ENCODE measurements around the gene ETS2.

ETS2 gene

DNA sequence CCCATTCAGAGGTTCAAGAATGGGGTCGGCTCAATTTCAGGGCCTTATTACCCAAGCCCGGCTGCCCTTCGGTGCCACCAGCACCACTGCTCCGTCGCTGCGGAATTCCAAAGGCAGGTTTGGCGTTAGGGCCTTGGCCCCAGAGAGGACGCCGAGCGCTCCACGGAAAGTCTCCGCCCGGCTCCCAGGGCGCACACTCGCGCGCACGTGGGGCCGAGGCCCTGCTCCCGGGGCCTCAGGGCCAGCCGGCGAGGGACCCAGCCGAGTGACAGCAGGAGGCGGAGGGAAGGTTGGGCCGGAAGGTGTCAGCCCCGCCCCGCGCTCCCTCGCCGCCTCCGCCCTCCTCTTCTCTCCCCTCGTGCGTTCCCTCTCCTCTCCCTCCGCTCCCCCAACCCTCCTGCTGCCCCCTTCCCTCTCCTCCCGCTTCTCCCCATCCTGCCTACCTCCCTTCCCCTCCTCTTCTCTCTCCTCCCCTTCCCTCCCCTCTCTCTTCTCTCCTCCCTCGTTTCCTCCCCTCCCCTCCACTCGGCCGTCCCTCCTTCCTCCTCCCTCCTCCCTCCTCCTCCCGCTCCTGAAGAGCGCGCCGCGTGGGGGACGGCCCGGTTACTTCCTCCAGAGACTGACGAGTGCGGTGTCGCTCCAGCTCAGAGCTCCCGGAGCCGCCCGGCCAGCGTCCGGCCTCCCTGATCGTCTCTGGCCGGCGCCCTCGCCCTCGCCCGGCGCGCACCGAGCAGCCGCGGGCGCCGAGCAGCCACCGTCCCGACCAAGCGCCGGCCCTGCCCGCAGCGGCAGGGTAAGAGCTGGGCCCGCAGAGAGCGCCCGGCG lies at the start of gene ETS2:
Gene ETS2 (plus strand): TSS at position 602 of the 825 bp plus-strand sequence. CDS start 4,106 bp downstream, outside the sequence.
- peak; percentile 94 for DNase-seq

DNA sequence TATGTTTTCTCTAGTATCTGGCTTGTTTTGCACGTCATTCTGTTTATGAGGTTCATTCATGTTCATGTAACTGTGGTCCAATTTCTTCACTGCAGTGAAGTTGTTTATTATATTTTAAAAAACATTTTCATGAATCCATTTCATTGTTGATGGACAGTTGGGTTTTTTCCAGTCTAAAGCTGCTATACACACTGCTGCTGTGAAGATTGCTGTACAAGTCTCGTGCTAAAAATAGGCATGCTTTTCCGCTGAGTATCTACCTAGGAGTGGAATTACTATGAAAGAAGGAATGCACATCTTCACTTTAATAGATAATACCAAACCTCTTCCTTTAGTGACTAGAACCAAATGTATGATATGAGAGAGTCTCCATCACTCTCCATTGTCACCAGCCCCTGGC lies 49.0 kb upstream of the ETS2 start:
- no peak for DNase-seq

DNA sequence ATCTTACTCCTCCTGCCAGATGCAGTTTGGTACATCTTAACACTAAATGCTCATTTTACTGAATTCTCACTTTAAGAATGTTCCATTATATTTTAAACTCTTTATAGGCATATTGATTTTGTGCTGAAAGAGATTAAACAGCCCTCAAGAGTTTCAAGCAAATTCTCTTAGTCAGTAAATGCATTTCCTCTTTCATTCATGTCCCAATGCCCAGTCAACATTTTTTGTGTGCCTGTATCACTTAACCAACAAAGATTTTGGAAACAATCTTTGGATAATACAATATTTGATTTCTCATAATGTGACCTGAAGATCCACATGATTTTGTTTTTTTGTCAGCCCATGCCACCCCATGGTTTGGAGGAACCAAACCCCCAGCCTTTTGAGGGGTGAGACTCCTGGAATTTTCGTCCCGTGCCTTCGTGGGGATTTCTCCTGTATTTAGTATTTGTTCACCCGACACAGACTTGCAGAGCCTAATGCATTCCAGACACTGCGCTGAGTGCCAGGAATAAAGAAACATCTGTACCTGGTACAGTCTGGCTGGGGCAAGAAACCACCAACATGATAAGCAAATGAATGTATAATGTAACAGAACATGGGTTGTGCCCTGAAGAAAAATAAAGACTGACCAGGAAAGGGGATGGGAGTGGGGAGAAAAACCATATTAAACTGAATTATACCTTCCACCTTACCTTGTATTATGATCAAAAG lies 47.1 kb upstream of the ETS2 start:
- no peak for DNase-seq

DNA sequence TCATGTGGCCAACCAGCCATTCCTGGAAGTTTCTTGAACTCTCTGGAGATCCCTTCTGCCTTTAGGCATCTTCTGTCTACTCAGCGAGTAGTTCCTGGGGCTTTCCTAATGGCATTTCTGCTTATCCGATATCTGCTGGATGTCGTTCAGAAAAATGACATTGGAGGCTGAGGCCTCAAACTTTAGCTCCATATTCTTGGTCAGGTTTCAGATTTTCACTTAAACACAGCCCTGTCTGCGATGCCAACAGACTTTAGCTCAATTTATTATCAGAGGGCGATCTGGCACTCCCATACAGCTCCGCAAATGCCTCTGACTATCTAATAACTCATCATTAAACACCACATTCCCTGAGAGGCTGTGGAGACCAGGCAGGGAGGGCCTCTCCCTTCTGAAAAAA lies 46.3 kb upstream of the ETS2 start:
- no peak for DNase-seq

DNA sequence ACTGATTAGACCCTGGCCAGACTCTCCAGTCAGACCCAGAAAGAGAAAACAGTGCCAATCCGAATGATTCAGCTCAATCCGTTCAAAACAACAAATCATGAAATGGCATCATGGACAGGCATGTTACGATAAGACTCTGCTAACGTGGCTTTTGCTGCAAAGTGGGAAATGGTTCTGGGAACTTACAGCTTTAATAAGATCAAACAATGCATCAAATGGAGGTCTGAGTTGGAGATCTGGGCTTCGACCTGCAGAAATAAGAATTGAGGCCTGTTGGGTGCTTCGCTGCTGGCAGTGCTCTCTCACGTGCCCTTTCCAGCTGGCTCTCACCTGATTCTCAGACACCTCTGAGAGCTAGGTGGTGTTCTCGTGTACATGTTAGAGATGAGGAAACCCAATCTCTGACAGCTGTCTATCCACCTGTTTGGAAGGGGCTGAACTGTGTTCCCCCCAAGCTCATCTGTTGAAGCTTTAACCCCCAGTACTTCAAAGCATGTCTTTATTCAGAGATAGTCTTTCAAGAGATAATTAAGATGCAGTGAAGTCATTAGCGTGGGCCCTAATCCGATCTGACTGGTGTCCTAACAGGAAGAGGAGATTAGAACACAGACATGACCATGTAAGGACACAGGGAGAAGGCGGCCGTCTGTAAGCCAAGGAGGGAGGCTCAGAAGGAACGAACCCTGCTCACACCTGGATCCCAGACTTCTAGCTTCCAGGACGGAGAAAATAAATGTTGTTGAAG lies 45.5 kb upstream of the ETS2 start:
- no peak for DNase-seq

DNA sequence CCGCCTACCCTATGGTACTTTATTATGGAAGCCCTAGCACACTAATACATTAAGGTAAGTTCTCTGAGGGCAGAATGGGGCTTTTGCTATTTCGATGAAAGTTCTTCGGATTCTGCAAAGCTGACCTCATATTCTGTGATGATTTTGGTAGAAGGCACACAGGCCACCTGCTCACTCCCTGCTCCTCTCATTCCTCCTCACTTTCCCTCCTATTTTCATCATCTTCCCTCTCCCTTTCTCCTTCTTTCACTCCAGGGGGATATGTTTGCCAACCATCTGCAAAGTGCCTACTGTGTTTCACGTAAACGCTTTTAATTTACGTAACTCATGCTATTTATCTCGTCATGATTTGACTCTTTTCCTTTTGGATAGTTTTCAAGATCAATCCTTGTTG lies 45.0 kb upstream of the ETS2 start:
- DNase-seq, result no peak

DNA sequence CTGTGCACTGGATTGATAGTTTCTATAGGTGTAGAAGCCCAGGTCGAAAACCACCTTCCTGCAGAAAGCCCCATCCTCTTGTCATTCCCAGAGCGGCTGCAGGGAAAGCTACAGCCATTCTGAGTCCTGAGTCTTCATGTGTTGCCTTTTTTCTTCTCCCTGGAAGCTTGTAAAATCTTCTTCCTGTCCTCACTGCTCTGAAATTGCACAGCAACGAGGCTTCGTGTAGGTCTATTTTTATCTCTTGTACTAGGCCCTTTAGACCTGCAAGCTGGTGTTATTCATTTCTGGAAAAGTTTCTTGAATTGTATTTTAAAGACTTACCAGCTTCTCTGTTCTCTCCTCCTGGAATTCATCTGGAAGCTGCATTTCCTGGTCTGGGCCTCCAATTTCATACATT lies 44.2 kb upstream of the ETS2 start:
- DNase-seq, result no peak

DNA sequence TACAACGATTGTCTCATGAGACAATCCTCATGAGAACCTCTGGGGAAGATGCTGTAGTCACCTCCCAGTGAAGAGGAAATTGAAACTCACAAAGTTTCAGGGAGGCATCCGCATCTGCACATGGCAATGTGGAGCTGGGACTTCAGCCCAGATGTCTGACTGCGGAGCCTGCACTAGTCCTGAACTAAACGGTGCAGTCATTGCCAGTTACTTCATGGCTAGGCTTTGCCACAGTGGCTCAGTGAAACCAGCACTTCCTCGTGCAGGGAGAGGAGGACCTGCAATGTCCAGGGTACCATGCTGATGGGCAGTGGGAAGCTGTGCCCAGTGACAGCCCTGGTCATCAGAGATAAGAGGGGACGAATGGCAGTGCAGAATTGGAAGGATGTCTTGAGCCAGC lies 40.7 kb upstream of the ETS2 start:
- DNase-seq, result no peak

DNA sequence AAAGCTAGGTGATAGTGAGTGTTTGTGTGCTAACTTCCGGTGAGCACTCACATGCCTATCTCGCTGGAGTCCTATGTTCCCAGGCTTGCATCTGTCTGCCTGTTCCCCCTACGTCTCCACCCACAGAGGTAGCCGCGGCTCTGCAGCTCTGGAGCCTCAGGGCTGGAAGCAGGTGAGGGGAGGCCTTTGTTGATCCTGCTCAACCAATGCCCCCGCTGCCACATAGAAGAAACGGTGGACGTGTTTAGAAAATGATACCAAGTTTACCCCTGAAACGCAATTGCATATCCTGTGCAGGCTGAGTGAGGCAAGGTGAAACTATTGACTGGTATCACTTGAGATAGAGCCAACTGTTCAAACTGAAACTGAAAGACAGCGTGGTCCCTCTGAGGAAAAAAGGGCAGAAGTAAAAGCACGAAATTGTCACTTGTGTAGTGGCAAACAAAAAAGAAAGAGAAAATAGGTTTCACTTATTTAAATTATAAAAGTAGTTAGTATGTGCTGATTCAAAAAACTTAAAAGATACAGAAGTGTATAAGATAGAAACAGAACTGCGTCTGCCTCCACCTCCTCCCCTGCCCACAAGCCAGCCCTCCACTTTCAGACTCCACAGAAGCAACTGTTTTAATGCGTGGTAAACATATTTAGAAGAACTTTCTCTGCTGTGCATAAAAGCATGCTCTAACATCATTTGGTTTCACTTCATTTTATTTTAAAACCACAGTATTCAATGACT lies 38.6 kb upstream of the ETS2 start:
- peak; percentile 84 for DNase-seq

DNA sequence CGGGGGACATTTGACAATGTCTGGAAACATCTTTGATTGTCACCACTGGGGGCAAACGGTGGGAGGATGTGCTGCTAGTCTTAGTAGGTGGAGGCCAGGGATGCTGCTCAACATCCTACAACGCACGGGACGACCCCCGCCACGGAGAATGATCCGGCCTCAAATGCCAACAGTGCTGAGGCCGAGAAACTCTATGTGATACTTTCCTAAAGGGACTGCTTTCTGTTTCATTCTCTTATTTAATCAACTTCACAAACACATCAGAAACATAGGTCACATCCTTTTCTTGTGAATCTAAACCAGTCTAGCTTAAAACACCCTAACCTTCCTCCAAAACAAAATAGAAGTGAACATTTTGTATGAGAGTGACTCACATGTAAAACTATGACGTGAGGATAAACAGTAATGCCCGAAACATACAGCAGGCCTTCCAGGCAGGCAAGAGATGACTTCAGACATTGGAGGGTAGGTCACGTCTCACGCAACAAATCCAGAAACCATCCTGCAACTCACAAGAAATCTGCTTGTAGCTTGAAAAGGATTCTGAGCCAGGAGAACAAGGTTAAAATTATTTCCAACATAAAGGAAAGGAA lies 37.2 kb upstream of the ETS2 start:
- DNase-seq, result no peak

DNA sequence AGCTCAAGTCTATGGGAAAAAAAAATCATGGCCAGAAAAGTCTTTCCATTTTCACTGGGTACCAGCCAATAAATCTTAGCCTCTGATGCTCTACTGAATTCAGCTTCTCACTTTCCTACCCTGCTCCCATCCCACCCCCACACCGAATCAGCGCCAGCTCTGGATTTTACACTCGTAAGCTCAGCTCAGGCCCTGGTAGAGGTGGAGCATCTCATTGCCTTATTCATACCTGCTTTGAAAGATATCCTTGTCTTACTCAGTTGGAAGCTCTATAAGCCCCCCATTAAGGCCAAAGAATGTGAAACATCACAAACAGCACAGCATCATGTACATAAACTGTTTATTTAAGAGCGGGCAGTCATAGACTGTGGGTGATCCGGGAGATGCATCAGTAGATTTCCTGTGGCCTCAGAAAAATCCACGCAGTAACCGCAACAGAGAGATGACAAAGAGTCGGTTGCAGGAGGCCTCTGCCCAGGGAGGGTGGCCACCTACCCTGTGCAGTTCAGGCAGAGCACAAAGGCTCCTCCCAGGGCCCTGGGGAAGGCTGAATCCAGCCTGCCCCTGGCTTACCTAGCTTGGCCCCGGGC lies 36.4 kb upstream of the ETS2 start:
- DNase-seq, result peak; percentile 30

DNA sequence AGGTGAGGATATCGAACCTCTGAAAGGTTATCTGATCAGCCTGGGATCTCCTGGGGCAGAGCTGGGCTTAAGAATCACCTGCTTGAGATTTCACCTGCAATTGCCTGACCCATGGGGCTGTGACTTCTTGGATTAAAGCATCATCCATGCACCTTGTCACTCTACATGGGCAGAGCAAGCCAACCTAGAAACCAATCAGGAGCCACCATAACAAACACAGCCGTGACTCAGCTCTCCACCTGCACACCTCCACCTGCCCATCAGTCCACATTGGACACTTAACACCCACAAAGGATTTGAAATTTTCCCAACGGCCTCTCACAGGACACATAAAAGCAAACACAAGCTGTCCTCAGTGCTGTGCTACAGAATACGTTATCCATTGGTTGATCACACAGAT lies 35.1 kb upstream of the ETS2 start:
- peak; percentile 62 for DNase-seq

DNA sequence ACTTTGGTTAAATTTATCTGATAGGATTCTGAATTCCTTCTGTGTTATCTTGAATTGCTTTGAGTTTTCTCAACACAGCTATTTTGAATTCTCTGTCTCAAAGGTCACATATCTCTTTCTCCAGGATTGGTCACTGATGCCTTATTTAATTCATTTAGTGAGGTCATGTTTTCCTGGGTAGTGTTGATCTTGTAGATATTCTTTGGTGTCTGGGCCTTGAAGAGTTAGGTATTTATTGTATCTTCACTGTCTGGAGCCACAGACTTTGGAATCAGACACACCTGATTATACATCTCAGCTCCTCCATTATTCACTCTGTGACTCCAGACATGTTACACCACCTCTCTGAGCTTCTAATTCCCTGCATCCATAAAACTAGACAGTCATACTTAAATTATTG lies 34.2 kb upstream of the ETS2 start:
- no peak for DNase-seq

DNA sequence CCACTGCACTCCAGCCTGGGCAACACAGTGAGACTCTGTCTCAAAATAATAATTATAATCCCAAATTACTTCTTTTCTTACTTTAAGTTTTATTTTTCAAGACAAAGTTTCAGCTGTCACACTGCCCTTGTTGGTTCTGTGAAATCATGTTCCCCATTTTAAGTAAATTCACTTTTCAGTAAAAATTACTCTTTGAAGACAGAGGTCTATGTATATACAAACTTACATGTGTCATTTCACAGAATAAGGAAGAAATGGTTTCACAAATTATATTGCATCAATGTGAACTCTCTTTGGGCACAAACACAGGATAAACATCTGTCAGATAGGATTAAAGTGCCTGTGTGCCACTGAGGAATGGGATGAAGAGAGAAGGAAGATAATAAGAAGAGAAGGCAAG lies 33.1 kb upstream of the ETS2 start:
- DNase-seq, result no peak

DNA sequence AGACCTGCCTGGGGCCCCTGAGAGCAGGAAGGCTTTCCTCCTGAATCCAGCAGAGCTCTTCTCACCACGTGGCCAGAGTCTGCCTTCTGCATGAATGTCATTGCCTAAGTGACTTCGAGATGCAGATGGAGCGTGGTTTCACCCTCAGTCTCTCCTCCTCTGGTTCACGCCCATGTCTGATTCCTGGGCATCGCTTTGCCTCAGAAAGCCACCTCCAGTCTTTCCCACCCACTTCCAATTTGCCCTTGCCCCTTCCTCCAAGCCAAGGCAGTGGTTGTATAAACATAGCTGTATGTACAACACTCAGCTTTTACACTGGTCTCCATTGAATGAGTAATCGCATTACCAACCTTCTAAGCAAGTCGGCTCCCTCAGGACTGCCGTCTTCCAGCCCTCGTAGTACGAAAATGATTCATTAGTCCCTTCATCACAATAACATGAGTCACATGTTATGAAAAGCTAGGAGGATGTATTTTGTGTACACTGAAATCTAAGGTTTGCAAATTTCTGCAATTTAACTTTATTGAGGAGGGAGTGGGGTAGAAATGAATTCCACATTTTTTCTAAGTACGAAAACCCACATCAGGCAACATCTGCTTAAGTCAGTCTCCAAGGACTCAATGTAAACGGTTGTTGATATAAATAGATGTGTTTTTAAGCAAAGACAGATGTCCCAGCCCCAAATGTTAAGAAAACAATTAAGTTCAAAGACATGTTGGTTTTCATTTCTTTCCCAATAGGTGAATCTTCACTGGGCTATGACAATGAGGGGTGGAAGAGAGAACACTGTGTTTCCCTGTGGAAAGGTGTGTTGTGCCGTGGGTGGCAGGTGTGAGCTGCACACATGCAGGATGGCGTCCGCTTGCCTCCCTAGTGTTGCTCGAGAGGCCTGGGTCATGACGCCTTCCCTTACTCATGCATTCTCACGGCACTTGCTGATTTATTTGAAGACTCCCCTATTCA lies 32.3 kb upstream of the ETS2 start:
- DNase-seq, result no peak

DNA sequence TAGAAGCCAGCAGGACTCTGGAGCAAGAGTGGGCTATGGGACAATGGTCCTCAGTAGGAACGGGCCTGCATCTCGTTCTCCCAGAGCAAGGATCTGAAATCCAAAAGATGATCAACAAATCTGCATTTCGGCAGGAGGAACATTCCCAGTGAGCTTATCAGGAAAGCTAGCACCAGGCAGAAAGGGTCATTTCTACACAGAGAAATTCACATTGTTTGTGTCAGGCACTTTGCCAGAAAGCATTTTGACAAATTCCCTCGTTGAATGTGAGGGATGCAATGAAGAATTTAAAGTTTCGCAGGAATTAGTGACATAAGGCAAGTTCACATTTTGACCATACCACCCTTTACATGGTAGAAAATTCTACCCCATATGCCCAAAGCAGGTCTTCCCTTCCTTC lies 31.6 kb upstream of the ETS2 start:
- no peak for DNase-seq

DNA sequence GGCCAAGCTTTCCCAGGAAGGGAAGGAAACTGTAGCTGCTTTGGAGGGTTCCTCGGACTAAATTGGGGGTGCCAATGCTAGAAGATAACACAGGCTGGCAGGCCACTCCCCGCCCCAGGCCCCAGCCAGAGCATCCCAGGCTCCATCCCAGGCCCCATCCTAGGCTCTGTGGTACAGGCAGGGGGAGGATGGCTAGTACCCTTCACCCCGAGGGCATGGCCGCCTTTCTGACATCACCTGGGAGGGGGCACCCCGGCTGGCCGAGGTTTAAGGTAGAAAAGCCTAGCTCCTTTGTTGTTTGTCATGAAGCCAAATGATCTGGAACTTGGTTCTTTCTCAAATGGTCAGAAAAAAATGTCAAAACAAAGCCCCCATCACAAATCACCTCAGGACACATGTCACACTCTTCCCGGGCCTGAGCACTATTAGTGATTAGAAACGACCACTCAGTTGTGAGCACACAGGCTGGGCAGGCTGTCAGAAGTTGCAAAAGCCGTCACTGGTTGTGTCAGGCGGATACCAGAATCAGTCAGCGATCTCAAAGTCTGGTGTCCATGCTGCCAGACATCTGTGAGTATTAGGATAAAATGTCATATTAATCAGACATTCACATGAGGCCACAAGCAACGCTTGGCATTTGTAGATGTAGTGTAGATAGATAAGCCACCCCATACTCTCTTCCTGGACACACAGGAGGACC lies 31.0 kb upstream of the ETS2 start:
- DNase-seq, result no peak

DNA sequence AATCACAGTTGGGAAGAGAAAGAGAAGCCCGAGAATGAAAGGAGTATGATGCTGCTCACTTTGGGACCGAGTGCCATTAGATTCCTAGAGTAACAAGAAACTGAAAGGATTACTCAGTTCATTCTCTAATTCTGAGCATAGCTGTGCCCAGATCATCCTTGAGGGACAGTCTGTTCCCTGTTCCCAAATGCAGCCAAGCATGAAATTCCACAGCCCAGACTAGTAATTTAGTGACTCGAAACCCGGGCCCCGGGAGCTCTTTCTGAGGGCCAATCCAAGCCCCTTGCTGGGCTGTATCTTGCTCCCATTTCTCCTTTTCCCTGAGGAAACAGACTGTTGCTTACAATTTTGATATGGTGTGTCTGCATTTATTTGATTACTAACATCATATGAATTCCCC lies 30.0 kb upstream of the ETS2 start:
- no peak for DNase-seq

DNA sequence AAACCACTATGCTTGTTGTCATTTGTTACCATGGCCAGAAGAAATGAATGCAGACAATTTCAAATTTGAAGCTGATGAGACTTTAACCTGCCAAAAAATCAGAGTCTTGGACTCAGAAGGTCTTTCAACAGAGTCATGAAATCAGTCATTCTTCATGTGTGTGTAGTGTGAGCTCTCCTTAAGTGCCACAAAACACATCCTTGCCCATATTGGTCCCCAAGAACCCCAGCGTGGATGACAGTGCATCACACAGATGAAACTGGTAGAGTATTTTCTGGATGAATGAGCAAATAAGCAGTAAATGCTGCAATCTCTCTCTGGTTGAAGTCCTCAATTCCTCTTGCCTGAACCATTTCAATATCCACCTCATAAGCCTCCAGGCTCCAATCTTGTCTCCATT lies 28.7 kb upstream of the ETS2 start:
- no peak for DNase-seq

DNA sequence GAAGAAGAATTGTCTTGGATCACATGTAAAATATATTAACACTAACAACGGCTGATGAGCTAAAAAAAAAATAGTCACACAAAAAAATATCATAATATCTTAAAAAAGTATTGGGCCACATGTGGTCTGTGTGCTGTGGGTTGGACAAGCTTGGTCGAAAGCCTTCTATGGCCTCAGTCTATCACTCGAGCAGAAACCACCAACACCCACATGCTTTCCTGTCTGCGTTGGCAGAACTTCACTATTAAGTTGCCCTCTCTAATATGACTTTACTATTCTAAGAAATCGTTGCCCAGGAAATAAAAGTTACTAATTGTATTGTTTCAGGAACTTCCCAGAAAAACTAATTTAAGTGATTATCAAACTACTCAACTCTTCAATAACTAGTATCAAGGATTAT lies 28.2 kb upstream of the ETS2 start:
- no peak for DNase-seq
